GM21381 (cell line): ENCODE measurements around the gene NOTO.

ENCODE experiments used
- ATAC-seq: cut with Tn5 transposase; IDR thresholded peaks from one replicate; pipeline ENCODE4 v1.9.1; 2021; ENCODE audit warnings: mild to moderate bottlenecking, moderate library complexity; ENCODE audit not compliant: unreplicated experiment

NOTO gene

GRCh38 chr2:73233154-73233931 is 31.0 kb downstream of the NOTO start, which contains the start of gene PRADC1:
Gene PRADC1, minus strand, starts transcription at chr2:73233239. Its CDS starts 79 bp downstream, at chr2:73233160.
- ATAC-seq = peak; percentile 90

DNA sequence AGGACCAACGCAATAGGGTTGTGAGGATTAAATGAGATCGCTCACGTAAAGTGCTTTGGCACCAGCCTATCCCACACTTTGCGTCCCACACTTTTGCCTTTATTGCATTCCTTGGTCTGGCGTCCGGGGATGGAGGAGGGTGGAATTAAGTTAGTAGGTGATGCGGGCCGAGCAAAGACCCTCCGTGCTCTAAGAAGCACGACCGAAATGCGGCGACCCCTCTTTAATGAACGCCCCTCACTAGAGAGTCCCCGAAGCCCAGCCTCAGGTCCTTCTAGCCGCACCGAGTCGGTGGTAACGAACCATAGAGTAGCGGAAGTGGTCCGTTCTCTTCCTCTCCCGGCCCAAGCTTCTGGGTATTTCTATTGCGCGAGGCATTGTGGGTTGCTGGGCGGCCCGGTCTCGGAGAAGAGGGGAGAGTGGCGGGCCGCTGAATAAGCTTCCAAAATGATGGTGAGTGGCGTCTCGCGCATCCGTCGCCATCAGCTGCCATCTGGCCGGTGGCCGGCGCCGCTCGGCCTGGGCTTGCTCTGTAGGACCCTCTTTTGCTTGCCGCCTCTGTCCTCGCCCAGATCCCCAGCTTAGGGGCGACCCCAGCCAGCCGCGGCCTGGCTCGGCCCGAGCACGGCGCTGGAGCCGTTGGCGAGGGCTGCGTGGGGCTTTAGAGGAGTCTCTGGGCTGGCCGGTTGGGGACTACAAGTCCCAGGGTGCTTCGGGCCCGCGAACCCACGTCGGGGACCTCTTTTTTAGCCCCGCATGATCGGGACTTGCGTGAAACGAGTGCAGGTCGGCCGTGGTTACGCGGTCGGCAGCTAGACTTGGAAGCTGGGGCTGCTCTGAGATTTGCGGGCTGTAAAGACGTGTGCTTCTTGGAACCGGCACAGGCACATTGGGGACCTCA is 31.8 kb downstream of the NOTO start, which contains the start of gene CCT7:
Gene CCT7 (plus strand): TSS at position 377 of the 901 bp plus-strand sequence. CDS start 71 bp downstream, at position 448.
- ATAC-seq = peak; percentile 59

DNA sequence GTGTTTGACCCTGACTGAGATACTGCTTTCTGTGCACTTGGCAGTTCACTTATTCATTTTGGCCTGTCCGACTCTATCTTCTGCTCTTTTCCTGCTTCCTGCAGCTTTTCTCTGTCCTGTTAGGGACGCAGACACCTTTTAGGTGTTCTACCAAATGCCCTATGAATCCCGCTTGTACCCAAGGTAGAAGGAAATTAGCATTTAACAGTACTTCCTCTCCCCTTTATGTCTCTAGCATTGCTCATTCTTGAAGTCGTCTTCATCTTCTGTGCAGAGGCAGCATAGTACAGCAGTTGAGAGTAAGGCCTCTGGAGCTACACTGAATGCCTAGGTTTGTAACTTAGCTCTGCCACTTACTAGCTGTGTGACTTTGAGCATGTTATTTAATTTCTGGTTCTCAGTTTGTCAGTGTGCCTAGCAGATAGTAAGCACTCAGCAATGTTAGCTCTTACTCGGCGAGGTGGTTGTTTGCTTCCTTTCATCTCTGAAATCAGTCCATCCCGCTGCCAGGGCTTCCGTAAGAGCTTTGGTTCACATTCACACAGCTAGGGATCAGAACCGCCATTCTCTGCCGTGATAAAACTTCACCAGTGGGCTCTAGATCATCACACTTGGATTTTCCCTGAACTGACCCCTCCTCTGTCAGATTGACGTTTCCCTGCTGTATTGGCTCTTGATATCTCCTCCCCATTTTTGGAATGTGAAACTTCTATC is 33.1 kb downstream of the NOTO start:
- no peak for ATAC-seq

GRCh38 chr2:73237168-73237567 is 34.8 kb downstream of the NOTO start:
- ATAC-seq = no peak

- ATAC-seq = no peak
Measured at GRCh38 chr2:73238149-73238548, 35.8 kb downstream of the NOTO start.

- no peak for ATAC-seq
Measured at GRCh38 chr2:73238976-73239375, 36.6 kb downstream of the NOTO start.

- ATAC-seq = no peak
Measured at GRCh38 chr2:73239776-73240175, 37.4 kb downstream of the NOTO start.

DNA sequence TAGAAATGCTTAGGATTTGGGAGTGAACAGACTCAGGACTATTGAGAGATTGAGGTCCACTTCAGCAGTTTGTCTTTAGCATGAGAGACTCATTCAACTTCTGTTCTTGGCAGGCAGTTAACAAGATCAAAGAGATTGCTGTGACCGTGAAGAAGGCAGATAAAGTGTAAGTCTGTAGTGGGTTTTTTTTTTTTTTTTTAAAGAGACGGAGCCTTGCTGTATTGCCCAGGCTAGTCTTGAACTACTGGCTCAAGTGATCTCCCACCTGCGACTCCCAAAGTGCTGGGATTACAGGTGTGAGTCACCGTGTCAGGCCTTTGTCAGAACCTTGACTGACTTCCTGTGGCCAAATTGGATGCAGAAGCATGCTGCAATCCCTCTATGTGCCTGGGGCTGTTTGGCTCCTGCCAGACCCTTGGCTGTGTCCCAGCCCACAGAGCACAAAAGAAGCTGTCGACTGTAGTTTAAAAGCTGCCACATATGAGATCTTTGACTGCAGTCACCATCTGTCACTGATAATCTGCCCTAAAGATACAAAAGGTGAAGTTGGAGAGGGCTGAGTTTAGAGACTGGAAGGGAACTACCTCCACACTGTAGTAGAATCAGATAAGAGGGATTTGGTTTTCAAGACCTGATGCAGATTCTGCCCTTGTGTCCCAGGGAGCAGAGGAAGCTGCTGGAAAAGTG is 41.7 kb downstream of the NOTO start:
- no peak for ATAC-seq

DNA sequence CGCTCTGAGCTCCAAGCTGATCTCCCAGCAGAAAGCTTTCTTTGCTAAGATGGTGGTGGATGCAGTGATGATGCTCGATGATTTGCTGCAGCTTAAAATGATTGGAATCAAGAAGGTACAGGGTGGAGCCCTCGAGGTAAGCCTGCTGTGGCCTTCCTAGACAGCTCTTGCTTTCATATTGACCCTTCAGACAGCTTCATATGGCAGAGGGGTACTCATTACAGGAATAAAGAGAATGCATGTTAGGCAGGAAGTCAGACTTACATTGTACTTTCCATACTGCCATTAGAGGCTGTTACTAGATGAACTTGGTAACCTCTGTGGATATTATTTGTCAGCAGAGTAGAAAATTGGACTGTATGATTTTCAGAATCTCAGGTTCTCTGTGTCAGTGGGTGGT is 42.2 kb downstream of the NOTO start:
- ATAC-seq = no peak

GRCh38 chr2:73246850-73247249 is 44.5 kb downstream of the NOTO start:
- ATAC-seq = no peak

- ATAC-seq = no peak
Measured at GRCh38 chr2:73249636-73250035, 47.3 kb downstream of the NOTO start.

GRCh38 chr2:73250872-73251846 is 48.8 kb downstream of the NOTO start:
- ATAC-seq = no peak

GRCh38 chr2:73252238-73253027 is 50.1 kb downstream of the NOTO start:
- no peak for ATAC-seq

- ATAC-seq = no peak
Measured at GRCh38 chr2:73253400-73253799, 51.0 kb downstream of the NOTO start.

DNA sequence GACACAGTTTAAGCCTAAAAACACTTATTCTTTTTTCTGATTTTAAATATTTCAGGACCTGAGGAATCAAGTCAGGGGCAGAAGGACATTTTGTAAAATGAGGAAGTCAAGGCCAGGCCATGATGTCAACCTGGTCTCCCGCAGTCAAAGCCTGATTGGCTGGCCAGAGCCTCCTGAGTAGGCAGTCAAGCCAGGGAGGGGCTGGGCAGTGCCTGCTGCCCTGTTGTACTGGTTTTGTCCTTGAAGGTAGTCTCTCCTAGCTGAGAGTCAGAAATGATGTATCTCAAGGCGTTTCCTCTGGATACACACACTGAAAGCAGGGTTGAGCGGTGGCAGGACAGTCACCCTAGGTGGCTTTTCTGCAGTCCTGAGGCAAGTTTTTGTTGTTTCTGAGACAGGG is 51.5 kb downstream of the NOTO start:
- ATAC-seq = no peak

DNA sequence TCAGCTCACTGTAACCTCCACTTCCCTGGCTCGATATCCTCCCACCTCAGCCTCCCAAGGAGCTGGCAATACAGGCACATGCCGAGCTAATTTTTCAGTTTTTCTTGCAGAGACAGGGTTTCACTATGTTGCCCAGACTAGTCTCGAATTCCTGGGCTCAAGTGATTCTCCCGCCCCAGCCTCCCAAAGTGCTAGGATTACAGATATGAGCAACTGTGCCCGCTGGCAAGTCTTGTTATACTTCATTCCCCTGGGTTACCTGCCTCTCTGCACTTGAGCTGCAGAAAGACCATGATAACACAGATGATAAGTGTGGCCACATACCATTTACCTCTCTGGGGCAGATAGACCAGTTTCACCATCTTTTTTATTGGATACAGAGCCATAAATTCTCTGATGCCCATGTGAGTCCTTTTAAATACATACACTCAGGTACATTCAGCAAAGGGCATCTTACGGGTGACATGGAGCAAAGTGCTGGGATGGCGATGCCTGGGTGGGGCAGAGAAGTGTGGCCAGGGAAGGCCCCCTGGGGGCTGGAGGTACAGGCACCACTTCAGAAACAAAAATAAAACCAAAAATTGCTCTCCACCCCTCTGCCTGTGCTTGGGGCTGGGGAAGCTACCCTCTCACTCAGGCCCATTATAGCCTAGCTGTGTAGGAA is 52.1 kb downstream of the NOTO start:
- no peak for ATAC-seq

DNA sequence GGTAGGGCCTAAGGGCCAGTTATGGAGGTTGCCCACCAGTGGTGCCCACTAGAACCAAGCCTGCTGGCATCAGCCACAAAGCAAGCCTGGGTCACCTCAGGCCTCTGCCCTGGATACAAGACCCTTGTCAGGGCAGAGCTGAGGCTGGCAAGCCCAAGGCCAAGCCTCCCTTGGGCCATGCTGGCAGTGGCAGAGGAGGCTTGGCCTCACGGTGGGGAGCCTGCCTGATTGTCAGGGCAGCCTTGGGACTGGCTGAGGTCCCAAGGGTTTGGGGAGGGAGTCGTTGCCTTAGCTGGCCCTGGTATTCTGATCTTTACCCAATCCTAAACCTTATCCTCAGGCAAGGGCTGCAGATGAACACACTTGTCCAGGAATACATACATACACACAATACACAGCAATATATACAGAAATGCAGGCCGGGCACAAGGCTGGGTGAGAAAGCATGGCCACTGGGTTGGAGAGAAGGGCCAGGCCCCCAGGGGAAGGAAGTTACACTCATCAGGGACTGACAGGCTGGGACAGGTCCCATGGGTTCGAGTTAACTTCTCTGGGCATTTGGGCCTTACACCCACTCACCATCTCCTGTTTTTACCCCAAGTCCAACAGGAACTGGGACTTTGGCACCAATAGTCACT is 52.8 kb downstream of the NOTO start:
- no peak for ATAC-seq
